GM04504 (cell line): Measurements from ENCODE around the gene SLC25A26.

Experiments
- DNase-seq: peaks from one replicate; pipeline ENCODE4 v3.0.0-alpha.2; 2012; ENCODE audit warnings: low read depth

Gene SLC25A26

GRCh38 chr3:66326340-66326739 lies 105.5 kb downstream of the SLC25A26 start:
- no peak for DNase-seq

GRCh38 chr3:66335671-66336070 lies 114.9 kb downstream of the SLC25A26 start:
- DNase-seq = no peak

GRCh38 chr3:66336333-66336766 lies 115.5 kb downstream of the SLC25A26 start:
- no peak for DNase-seq

GRCh38 chr3:66338927-66339326 lies 118.1 kb downstream of the SLC25A26 start:
- DNase-seq = no peak

GRCh38 chr3:66342717-66343356 lies 122.0 kb downstream of the SLC25A26 start:
- DNase-seq = peak; percentile 50

- DNase-seq = no peak
These were observed 123.6 kb downstream of the SLC25A26 start for GRCh38 chr3:66344391-66344811.

- DNase-seq = no peak
These were observed 124.2 kb downstream of the SLC25A26 start for GRCh38 chr3:66344848-66345578.

GRCh38 chr3:66348704-66349103 lies 127.9 kb downstream of the SLC25A26 start:
- DNase-seq = no peak

GRCh38 chr3:66350601-66351000 lies 129.8 kb downstream of the SLC25A26 start:
- no peak for DNase-seq

GRCh38 chr3:66353039-66353438 lies 132.2 kb downstream of the SLC25A26 start:
- no peak for DNase-seq

- DNase-seq = no peak
These were observed 132.7 kb downstream of the SLC25A26 start for GRCh38 chr3:66353530-66353929.

- no peak for DNase-seq
These were observed 133.2 kb downstream of the SLC25A26 start for GRCh38 chr3:66354001-66354400.

- DNase-seq = no peak
These were observed 134.6 kb downstream of the SLC25A26 start for GRCh38 chr3:66355394-66355793.

GRCh38 chr3:66355997-66356396 lies 135.2 kb downstream of the SLC25A26 start:
- DNase-seq = no peak

GRCh38 chr3:66361356-66361755 lies 140.6 kb downstream of the SLC25A26 start:
- no peak for DNase-seq

- no peak for DNase-seq
These were observed 141.7 kb downstream of the SLC25A26 start for GRCh38 chr3:66362541-66362941.

GRCh38 chr3:66363148-66363547 lies 142.3 kb downstream of the SLC25A26 start:
- no peak for DNase-seq

- no peak for DNase-seq
These were observed 144.3 kb downstream of the SLC25A26 start for GRCh38 chr3:66365080-66365479.

GRCh38 chr3:66366747-66367146 lies 145.9 kb downstream of the SLC25A26 start:
- no peak for DNase-seq

GRCh38 chr3:66367979-66368378 lies 147.2 kb downstream of the SLC25A26 start:
- DNase-seq = no peak

GRCh38 chr3:66370179-66370578 lies 149.4 kb downstream of the SLC25A26 start:
- no peak for DNase-seq

GRCh38 chr3:66371432-66371831 lies 150.6 kb downstream of the SLC25A26 start:
- no peak for DNase-seq

- DNase-seq = no peak
These were observed 152.0 kb downstream of the SLC25A26 start for GRCh38 chr3:66372681-66373350.
